Upper lobe of right lung (tissue), 1 donor: ENCODE results near the gene RIN2. TPM values are rescaled to one million over a fixed set of nuclear protein-coding genes. Genes with fewer than 3 reads are reported as not detected.

ENCODE experiments used
- ATAC-seq: fragments of 200-7000 bp; cut with Tn5 transposase; one replicate; pipeline ENCODE4 v1.9.1; 2020; ENCODE audit warnings: mild to moderate bottlenecking, moderate library complexity
- DNase-seq: peaks from one replicate; pipeline ENCODE4 v3.0.0-alpha.2; 2020
- H3K27ac ChIP-seq: fragments of 200-600 bp; one replicate; pipeline ENCODE4 v1.8.0; 2022
- H3K27me3 ChIP-seq: fragments of 200-600 bp; one replicate; pipeline ENCODE4 v1.8.0; 2022; ENCODE audit warnings: mild to moderate bottlenecking
- H3K36me3 ChIP-seq: fragments of 200-600 bp; one replicate; pipeline ENCODE4 v1.8.0; 2022
- H3K4me1 ChIP-seq: fragments of 200-600 bp; one replicate; pipeline ENCODE4 v1.8.0; 2022
- H3K4me3 ChIP-seq: fragments of 200-600 bp; one replicate; pipeline ENCODE4 v1.8.0; 2022; ENCODE audit warnings: mild to moderate bottlenecking
- H3K9me3 ChIP-seq: fragments of 200-600 bp; one replicate; pipeline ENCODE4 v1.8.0; 2022
- intact Hi-C: fragments of 100-400 bp; cut with DNase I; formaldehyde crosslinking; loops from one replicate; pipeline ENCODE4 v1.11.0; 2022
- total RNA-seq: library from RNA; stranded (reverse); fragmentation: NEBNext Ultra II Directional; extraction: Animal tissue kit (Norgen Biotek cat#: 25700); gene quantifications from one replicate; pipeline ENCODE4 v1.2.1, GENCODE V29; 2021
- TF ChIP-seq, protein P1 (sequence below): fragments of 200-600 bp; IDR thresholded peaks from one replicate; pipeline ENCODE4 v1.8.0; 2022; ENCODE audit warnings: antibody characterized with exemption
- donor health status: DM: no; HTN: yes; CAD: no; lungs with severe emphysema.

The RIN2 gene
- total RNA-seq, 1 donor from 2014 or later = 116 TPM

DNA sequence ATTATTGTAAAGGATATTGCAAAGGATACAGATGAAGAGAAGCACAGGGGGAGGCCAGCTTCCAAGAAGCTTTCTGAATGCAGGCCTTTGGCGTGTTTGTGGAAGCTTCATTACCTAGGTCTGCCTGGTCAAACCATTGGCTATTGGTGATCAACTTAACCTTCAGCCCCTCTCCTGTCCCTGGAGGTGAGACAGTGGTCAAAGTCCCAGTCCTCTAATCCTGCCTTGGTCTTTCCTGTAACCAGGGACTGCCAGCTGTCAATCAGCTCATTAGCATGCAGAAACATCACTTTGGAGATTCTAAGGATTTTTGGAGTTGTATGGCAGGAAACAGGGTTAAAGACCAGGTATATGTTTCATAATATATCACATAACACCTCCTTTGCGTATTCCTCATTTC, 13.0 kb downstream of the RIN2 start:
- no peaks in the 10 kb centered on the region for H3K9me3 ChIP-seq
- no peak for DNase-seq
- TF ChIP-seq, protein P1, sequence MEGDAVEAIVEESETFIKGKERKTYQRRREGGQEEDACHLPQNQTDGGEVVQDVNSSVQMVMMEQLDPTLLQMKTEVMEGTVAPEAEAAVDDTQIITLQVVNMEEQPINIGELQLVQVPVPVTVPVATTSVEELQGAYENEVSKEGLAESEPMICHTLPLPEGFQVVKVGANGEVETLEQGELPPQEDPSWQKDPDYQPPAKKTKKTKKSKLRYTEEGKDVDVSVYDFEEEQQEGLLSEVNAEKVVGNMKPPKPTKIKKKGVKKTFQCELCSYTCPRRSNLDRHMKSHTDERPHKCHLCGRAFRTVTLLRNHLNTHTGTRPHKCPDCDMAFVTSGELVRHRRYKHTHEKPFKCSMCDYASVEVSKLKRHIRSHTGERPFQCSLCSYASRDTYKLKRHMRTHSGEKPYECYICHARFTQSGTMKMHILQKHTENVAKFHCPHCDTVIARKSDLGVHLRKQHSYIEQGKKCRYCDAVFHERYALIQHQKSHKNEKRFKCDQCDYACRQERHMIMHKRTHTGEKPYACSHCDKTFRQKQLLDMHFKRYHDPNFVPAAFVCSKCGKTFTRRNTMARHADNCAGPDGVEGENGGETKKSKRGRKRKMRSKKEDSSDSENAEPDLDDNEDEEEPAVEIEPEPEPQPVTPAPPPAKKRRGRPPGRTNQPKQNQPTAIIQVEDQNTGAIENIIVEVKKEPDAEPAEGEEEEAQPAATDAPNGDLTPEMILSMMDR = no peak
- H3K4me3 ChIP-seq = no peak overlapping the region
- H3K4me1 ChIP-seq = peaks cover 5% of the 10 kb centered on the region
- no peaks in the 10 kb centered on the region for H3K36me3 ChIP-seq
- intact Hi-C loops = no loop called here
- H3K27me3 ChIP-seq = no peaks in the 10 kb centered on the region
- H3K27ac ChIP-seq = no peak overlapping the region
- ATAC-seq = no peak

DNA sequence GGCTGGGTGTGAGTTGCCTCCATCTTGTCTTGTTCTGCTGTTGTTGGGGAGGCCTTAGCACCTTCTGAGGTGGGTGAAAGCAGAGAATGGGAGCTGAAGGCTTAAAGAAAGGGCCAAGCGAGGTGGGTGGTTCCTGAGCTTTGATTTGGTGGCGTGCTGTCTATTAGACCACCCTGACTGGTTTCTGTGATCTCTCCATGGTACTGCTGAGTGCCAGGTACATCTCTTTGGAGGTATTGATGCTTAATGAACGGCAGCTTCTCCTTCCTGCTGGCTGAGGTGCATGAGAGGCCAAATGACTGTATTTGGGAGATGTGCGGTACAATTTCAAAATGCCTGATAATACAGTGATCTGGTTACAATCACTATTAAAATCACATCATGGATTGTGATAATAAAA, 15.4 kb downstream of the RIN2 start:
- H3K9me3 ChIP-seq = no peaks in the 10 kb centered on the region
- intact Hi-C loops = no loop called here
- H3K4me3 ChIP-seq = no peak overlapping the region
- TF ChIP-seq, protein P1 = no peak
- ATAC-seq (no peak), DNase-seq (no peak)
- no peaks in the 10 kb centered on the region for H3K27me3 ChIP-seq
- H3K27ac ChIP-seq = no peak overlapping the region
- H3K36me3 ChIP-seq = no peaks in the 10 kb centered on the region
- peaks cover 24% of the 10 kb centered on the region for H3K4me1 ChIP-seq

DNA sequence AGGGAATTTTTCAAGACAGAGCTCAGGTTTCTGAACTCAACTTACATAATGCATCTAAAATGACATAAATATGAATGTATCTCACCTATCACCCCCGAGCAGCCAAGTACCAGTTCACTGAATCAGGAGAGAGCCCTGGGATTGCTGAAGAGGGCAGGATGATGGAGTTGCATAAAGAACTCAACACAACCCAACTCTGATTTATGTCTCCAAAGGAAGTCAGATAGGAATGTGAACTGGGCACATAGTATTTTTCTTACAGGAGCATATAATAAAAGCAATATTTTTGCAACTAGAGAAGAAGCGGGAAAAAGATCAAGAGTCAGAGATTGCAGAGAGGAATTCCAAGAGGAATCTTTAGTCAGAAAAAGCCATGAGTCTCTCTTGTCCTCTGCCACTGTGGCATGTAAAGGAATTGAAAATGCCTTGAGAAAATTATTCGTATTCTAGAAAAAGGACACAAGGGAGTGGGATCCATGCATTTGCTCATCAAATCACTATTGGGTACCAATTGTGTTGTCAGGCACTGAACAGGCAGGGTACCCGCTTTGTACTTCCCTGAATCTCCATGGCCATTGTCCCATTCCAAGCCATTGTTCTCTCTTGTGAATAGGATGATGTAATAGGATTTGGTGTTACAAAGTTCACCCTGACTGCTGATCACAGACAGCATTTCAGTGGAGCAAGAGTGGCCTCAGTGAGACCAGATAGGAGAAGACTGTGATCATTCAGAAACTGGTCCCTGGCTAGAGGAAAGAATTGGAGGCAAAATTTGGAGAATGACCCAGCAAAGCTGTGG, 16.3 kb downstream of the RIN2 start:
- no peak for DNase-seq
- H3K4me3 ChIP-seq = no peak overlapping the region
- H3K27ac ChIP-seq = no peak overlapping the region
- no peaks in the 10 kb centered on the region for H3K27me3 ChIP-seq
- H3K4me1 ChIP-seq = peaks cover 26% of the 10 kb centered on the region
- H3K36me3 ChIP-seq = no peaks in the 10 kb centered on the region
- TF ChIP-seq, protein P1 = no peak
- no peaks in the 10 kb centered on the region for H3K9me3 ChIP-seq
- no peak for ATAC-seq
- intact Hi-C loops = no loop called here

DNA sequence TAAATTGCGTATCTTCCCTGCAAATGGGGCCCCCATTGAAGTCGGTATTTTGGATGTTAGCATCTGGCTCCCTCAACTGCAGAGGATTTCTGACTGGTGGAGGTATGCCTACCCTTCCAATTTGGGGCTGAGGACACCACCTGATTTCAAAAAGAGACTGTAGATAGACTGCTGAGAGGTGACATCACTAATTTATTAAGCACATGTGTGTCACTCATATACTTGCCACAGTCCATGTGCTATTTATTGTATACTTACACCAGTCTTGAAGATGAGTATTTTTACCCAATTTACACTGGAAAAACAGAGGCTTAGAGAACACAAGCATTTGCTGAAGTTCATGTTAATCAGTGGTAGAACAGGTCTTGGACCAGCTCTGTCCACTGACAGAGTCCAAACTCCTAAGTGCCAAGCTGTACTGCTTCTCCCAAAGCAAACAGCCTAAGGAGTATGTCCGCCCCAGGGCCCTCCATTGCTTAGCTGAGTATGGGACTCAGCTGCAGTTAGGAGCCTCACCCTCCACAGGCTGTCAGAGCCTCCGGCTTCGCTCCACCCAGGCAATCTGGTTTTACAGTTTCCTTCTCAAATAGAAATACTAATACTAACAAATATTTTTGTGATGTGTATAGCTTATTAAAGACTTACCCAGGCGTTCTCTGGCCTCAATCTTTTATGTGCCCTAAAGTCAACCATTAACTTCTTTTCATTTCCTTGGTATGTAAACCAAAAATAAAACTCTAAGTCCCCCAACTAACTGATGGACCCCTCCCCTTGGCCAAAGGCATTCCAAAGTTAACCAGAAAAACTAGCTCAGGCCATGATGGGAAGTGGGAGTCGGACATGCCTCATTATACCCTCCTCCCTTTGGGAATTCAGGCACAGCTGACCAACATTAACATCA, 17.5 kb downstream of the RIN2 start:
- ATAC-seq (peak; percentile 82), DNase-seq (no peak)
- H3K27ac ChIP-seq = no peak overlapping the region
- no peak overlapping the region for H3K4me3 ChIP-seq
- no peaks in the 10 kb centered on the region for H3K27me3 ChIP-seq
- intact Hi-C loops = no loop called here
- TF ChIP-seq, protein P1 = no peak
- H3K9me3 ChIP-seq = no peaks in the 10 kb centered on the region
- H3K36me3 ChIP-seq = no peaks in the 10 kb centered on the region
- H3K4me1 ChIP-seq = peaks cover 26% of the 10 kb centered on the region

DNA sequence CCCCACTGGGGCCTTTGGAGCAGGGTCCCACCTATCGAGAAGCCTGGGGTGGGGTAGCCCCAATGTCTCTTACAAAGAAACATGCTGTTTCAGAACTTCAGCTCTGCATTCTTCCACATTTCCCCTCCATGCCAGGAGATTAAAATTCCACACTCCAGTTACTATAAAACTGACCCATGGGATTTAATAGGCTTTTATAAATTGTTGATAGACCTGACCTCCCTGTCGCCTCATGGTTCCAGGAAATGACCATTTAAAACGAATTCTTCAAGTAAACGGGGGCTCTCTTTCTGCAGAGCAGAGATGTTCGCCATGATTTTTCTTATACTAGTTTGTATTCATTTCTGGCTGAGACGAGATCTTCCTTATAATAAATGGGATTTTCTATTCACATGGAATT, 19.3 kb downstream of the RIN2 start:
- Histone ChIP-seq H3K36me3 (no peaks in the 10 kb centered on the region), H3K27me3 (no peaks in the 10 kb centered on the region), H3K4me3 (no peak overlapping the region), H3K9me3 (no peaks in the 10 kb centered on the region), H3K4me1 (peaks cover 26% of the 10 kb centered on the region), H3K27ac (peak overlapping the region; percentile 11)
- ATAC-seq = no peak
- no peak for DNase-seq
- intact Hi-C loops = no loop called here
- TF ChIP-seq, protein P1 = no peak
